Measurements from ENCODE around the gene SUB1. TPM values are rescaled to one million over a fixed set of nuclear protein-coding genes. Genes with fewer than 3 reads are reported as not detected.
"Not testable (repeated sequence)": the region's sequence is repeated elsewhere in the genome, so short reads cannot be mapped to it uniquely, and the experiment has no call there.

SUB1 gene
- total RNA-seq, 1 donor from 2014 or later: 404 TPM

- no peak for DNase-seq (ENCODE audit: low spot score)
- H3K36me3 Mint-ChIP-seq (ENCODE audit: low read depth): peaks cover 7% of the 10 kb centered on the region
- H3K27ac Mint-ChIP-seq: no peak overlapping the region
- no peaks in the 10 kb centered on the region for H3K9me3 Mint-ChIP-seq
- no peaks in the 10 kb centered on the region for H3K27me3 Mint-ChIP-seq (ENCODE audit: low read depth)
- H3K4me1 Mint-ChIP-seq (ENCODE audit: low read depth): peaks cover 5% of the 10 kb centered on the region
- H3K4me3 Mint-ChIP-seq (ENCODE audit: low read depth): no peak overlapping the region
- intact Hi-C loops (cut with micrococcal nuclease): no loop called here
Measured at GRCh38 chr5:32615236-32615635, 29.9 kb downstream of the SUB1 start.

DNA sequence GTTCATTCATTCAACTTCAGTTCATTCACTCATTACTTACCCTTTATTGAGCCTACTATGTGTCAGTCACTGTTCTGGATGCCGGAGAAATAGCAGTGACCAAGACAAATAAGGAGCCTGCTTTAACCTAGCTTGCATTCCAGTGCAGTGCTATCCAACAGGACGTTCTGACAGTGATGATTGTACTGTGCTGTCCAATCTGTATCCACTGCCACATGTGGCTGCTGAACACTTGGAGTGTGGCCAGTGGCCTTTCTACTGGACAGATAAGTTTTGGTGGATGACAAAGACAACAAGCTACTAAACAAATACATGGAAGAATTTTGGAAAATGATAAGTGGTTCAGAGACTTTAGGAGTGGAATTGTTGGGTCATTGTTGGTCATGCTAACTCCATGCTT, 33.6 kb downstream of the SUB1 start:
- H3K36me3 Mint-ChIP-seq (ENCODE audit: low read depth): no peaks in the 10 kb centered on the region
- H3K27me3 Mint-ChIP-seq (ENCODE audit: low read depth): peaks cover 2% of the 10 kb centered on the region
- no peak for DNase-seq (ENCODE audit: low spot score)
- intact Hi-C loops (cut with micrococcal nuclease): no loop called here
- no peak overlapping the region for H3K27ac Mint-ChIP-seq
- no peak overlapping the region for H3K4me3 Mint-ChIP-seq (ENCODE audit: low read depth)
- no peaks in the 10 kb centered on the region for H3K4me1 Mint-ChIP-seq (ENCODE audit: low read depth)
- no peaks in the 10 kb centered on the region for H3K9me3 Mint-ChIP-seq

DNA sequence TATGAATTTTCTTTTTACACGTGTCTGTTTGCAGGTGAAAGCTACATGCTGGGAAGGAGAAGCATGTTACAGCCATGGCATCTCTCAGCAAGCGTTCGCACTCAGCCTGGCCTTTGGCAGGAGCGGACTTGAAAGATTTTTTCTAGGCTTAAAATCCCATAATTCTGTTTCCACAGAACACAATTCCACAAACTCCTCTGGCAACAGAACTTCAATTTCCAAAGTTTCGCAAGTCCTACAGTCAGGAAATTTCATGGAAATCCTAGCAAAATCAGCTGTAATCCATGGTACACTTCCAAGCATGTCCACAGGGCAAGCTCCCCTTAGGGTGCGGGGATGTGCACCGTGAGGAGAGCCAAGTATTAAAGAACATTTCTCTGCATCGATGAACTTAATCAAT, 35.9 kb downstream of the SUB1 start:
- no peak overlapping the region for H3K27ac Mint-ChIP-seq
- H3K36me3 Mint-ChIP-seq (ENCODE audit: low read depth): no peaks in the 10 kb centered on the region
- intact Hi-C loops (cut with micrococcal nuclease): no loop called here
- no peak for DNase-seq (ENCODE audit: low spot score)
- no peak overlapping the region for H3K4me3 Mint-ChIP-seq (ENCODE audit: low read depth)
- no peaks in the 10 kb centered on the region for H3K4me1 Mint-ChIP-seq (ENCODE audit: low read depth)
- no peaks in the 10 kb centered on the region for H3K9me3 Mint-ChIP-seq
- peaks cover 2% of the 10 kb centered on the region for H3K27me3 Mint-ChIP-seq (ENCODE audit: low read depth)

GRCh38 chr5:32625106-32625505, 39.7 kb downstream of the SUB1 start:
- Mint-ChIP-seq H3K27me3 (ENCODE audit: low read depth) (peaks cover 2% of the 10 kb centered on the region), H3K9me3 (no peaks in the 10 kb centered on the region), H3K4me3 (ENCODE audit: low read depth) (no peak overlapping the region), H3K36me3 (ENCODE audit: low read depth) (no peaks in the 10 kb centered on the region), H3K4me1 (ENCODE audit: low read depth) (no peaks in the 10 kb centered on the region), H3K27ac (no peak overlapping the region)
- DNase-seq (ENCODE audit: low spot score): no peak
- intact Hi-C loops (cut with micrococcal nuclease): no loop called here

- no peaks in the 10 kb centered on the region for H3K36me3 Mint-ChIP-seq (ENCODE audit: low read depth)
- H3K4me3 Mint-ChIP-seq (ENCODE audit: low read depth): no peak overlapping the region
- no peaks in the 10 kb centered on the region for H3K4me1 Mint-ChIP-seq (ENCODE audit: low read depth)
- no peak for DNase-seq (ENCODE audit: low spot score)
- H3K9me3 Mint-ChIP-seq: no peaks in the 10 kb centered on the region
- H3K27ac Mint-ChIP-seq: no peak overlapping the region
- peaks cover 2% of the 10 kb centered on the region for H3K27me3 Mint-ChIP-seq (ENCODE audit: low read depth)
- intact Hi-C loops (cut with micrococcal nuclease): no loop called here
Measured at GRCh38 chr5:32625547-32625946, 40.2 kb downstream of the SUB1 start.

DNA sequence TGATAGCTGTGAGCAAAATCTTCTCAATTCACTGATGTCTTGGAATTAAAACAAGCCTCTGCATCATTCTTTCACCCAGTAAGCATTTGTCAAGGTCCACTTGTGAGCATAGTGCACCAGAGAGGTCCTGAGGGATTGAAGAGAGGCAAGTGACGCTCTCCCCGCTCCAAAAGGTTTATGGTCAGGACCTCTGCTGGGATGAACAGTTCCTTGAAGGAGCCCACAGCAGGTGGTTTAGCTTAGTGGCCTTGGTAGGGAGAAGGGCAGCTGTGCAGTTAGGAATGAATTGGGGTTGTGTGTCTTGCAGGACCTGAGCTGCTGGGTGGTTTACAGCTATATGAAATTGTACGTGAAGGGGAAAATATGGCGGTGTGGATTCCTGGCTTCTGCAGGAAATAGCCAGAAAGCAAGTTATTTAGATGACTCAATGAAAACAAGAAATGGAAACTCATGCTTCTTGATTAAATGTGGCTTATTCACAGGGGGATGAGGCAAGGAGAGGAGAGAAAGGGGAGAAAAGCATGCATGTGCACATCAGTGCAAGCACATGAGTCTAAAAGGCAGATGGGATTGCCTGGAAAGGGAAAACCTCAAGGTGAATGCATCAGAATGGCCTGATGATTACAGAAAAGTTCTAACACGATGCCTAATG, 42.0 kb downstream of the SUB1 start:
- Mint-ChIP-seq H3K9me3 (no peaks in the 10 kb centered on the region), H3K4me1 (ENCODE audit: low read depth) (no peaks in the 10 kb centered on the region), H3K27ac (no peak overlapping the region), H3K27me3 (ENCODE audit: low read depth) (no peaks in the 10 kb centered on the region), H3K36me3 (ENCODE audit: low read depth) (no peaks in the 10 kb centered on the region), H3K4me3 (ENCODE audit: low read depth) (no peak overlapping the region)
- no peak for DNase-seq (ENCODE audit: low spot score)
- intact Hi-C loops (cut with micrococcal nuclease): no loop called here

DNA sequence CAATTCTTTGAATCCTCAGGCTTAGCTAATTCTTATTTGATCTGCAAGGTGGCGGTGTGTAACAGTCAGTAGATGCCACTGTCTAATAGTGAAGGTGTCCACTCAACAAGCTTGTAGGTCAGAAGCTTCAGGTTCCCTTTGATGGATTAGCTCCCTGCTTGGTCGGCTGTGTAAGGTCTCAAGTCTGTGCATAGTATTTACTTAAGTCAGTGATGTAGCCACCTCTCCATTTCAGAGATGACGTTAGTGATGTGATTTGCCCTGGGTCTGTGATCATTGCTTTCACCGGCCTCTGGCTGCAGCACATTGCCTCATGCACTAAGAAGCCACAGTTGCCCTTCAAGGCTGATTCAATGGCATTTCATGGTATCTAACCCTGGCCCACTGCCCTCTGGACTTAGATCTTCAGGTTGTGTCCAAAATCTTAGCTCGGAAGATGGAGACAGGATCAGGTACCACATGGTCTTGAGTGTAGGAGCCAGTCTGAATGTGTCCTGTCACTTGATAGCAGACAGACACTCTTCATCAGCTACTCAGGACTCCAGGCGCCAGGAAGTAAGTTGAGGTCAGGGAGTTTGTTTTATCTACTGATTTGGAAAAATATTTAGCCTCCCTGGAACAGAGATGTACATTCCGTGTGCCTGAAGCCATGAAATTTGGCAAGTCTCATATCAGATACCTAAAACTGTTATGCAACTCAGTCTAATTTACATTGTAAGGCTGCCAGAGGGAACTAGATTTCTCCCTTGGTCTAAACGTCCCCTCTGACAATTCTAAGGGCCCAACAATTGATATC, 42.9 kb downstream of the SUB1 start:
- intact Hi-C loops (cut with micrococcal nuclease): no loop called here
- no peak for DNase-seq (ENCODE audit: low spot score)
- H3K27me3 Mint-ChIP-seq (ENCODE audit: low read depth): no peaks in the 10 kb centered on the region
- no peak overlapping the region for H3K27ac Mint-ChIP-seq
- no peaks in the 10 kb centered on the region for H3K9me3 Mint-ChIP-seq
- no peaks in the 10 kb centered on the region for H3K4me1 Mint-ChIP-seq (ENCODE audit: low read depth)
- no peak overlapping the region for H3K4me3 Mint-ChIP-seq (ENCODE audit: low read depth)
- no peaks in the 10 kb centered on the region for H3K36me3 Mint-ChIP-seq (ENCODE audit: low read depth)

- no peak for DNase-seq (ENCODE audit: low spot score)
- Mint-ChIP-seq H3K4me1 (ENCODE audit: low read depth) (no peaks in the 10 kb centered on the region), H3K27ac (no peak overlapping the region), H3K27me3 (ENCODE audit: low read depth) (no peaks in the 10 kb centered on the region), H3K9me3 (no peaks in the 10 kb centered on the region), H3K4me3 (ENCODE audit: low read depth) (no peak overlapping the region), H3K36me3 (ENCODE audit: low read depth) (no peaks in the 10 kb centered on the region)
- intact Hi-C loops (cut with micrococcal nuclease): no loop called here
Measured at GRCh38 chr5:32630867-32631491, 45.6 kb downstream of the SUB1 start.

DNA sequence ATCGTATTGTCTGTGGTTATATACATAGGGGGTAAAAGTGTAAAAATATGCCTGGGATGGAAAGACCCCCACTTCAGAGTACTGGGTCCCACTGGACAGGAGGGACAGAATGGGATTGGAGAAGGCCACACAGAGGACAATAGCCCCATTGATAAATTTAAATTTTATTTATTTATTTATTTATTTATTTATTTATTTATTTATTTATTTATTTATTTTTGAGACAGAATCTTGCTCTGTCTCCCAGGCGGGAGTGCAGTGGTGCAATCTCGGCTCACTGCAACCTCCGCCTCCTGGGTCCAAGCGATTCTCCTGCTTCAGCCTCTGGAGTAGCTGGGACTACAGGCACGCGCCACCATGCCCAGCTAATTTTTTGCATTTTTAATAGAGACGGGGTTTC, 47.7 kb downstream of the SUB1 start:
- H3K4me3 Mint-ChIP-seq (ENCODE audit: low read depth); H3K4me1 Mint-ChIP-seq (ENCODE audit: low read depth); intact Hi-C loops (cut with micrococcal nuclease); H3K9me3 Mint-ChIP-seq; H3K36me3 Mint-ChIP-seq (ENCODE audit: low read depth); DNase-seq (ENCODE audit: low spot score); H3K27me3 Mint-ChIP-seq (ENCODE audit: low read depth); H3K27ac Mint-ChIP-seq: not testable (repeated sequence)

GRCh38 chr5:32638309-32638708, 53.0 kb downstream of the SUB1 start:
- Mint-ChIP-seq H3K4me1 (ENCODE audit: low read depth) (no peaks in the 10 kb centered on the region), H3K9me3 (no peaks in the 10 kb centered on the region)
- intact Hi-C loops (cut with micrococcal nuclease): no loop called here

GRCh38 chr5:32639943-32640342, 54.6 kb downstream of the SUB1 start:
- Mint-ChIP-seq H3K27ac (no peak overlapping the region), H3K27me3 (ENCODE audit: low read depth) (no peaks in the 10 kb centered on the region), H3K36me3 (ENCODE audit: low read depth) (no peaks in the 10 kb centered on the region), H3K4me1 (ENCODE audit: low read depth) (no peaks in the 10 kb centered on the region), H3K9me3 (no peaks in the 10 kb centered on the region), H3K4me3 (ENCODE audit: low read depth) (no peak overlapping the region)
- no peak for DNase-seq (ENCODE audit: low spot score)
- intact Hi-C loops (cut with micrococcal nuclease): no loop called here

More at GRCh38 chr5:32638309-32638708, 53.0 kb downstream of the SUB1 start:
- no peak for DNase-seq (ENCODE audit: low spot score)
- H3K36me3 Mint-ChIP-seq (ENCODE audit: low read depth): no peaks in the 10 kb centered on the region
- no peak overlapping the region for H3K4me3 Mint-ChIP-seq (ENCODE audit: low read depth)
- no peak overlapping the region for H3K27ac Mint-ChIP-seq
- no peaks in the 10 kb centered on the region for H3K27me3 Mint-ChIP-seq (ENCODE audit: low read depth)

DNA sequence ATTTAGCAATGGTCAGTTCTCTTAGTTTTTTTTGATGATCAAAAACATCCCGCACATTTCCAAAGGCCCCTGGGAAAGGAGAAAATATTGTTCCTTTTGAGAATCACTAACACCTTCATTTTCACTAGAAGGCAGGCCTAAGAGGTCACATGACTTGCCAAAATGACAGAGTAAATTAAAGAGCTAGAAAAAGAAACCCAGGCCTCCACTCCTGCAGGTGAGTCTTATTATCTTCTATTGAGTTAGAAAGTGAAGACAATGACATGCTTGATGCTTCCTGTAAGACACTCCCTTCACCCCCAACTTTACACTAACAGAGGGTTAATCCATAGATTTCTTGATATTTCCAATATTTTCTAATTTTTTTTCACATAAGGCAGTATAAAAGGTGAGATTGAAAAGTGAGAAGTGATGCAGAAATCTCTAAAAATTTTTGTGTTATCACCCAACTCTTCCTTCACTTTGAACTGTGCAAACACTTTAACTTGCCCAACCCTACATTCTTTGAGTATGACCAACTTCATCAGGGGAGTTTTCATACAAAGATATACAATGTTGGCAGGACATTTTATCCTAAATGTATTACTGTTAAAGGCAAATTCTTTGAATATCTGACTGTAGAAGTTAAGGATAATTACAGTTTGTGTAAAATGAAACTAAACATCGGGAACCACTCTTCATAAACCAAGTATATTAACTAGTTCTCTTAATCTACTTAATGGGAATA, 57.1 kb downstream of the SUB1 start:
- H3K4me1 Mint-ChIP-seq (ENCODE audit: low read depth): no peaks in the 10 kb centered on the region

GRCh38 chr5:32645246-32645645, 59.9 kb downstream of the SUB1 start:
- no peak overlapping the region for H3K4me3 Mint-ChIP-seq (ENCODE audit: low read depth)
- no peak for DNase-seq (ENCODE audit: low spot score)
- H3K4me1 Mint-ChIP-seq (ENCODE audit: low read depth): no peaks in the 10 kb centered on the region
- H3K27me3 Mint-ChIP-seq (ENCODE audit: low read depth): no peaks in the 10 kb centered on the region
- no peak overlapping the region for H3K27ac Mint-ChIP-seq
- intact Hi-C loops (cut with micrococcal nuclease): no loop called here
- H3K36me3 Mint-ChIP-seq (ENCODE audit: low read depth): no peaks in the 10 kb centered on the region
- no peaks in the 10 kb centered on the region for H3K9me3 Mint-ChIP-seq

More for the DNA sequence above, 57.1 kb downstream of the SUB1 start:
- intact Hi-C loops (cut with micrococcal nuclease): no loop called here
- no peak for DNase-seq (ENCODE audit: low spot score)
- Mint-ChIP-seq H3K36me3 (ENCODE audit: low read depth) (no peaks in the 10 kb centered on the region), H3K27ac (no peak overlapping the region), H3K4me3 (ENCODE audit: low read depth) (no peak overlapping the region), H3K9me3 (no peaks in the 10 kb centered on the region), H3K27me3 (ENCODE audit: low read depth) (no peaks in the 10 kb centered on the region)
